GM18511 (cell line): ENCODE data around the gene TNKS2.
A peak's percentile ranks its signal among the peaks of the same experiment; 100 is the strongest.

ENCODE experiments used
- ATAC-seq: cut with Tn5 transposase; IDR thresholded peaks from one replicate; pipeline ENCODE4 v1.9.1; 2021; ENCODE audit warnings: mild to moderate bottlenecking, moderate library complexity; ENCODE audit not compliant: unreplicated experiment

TNKS2 gene

DNA sequence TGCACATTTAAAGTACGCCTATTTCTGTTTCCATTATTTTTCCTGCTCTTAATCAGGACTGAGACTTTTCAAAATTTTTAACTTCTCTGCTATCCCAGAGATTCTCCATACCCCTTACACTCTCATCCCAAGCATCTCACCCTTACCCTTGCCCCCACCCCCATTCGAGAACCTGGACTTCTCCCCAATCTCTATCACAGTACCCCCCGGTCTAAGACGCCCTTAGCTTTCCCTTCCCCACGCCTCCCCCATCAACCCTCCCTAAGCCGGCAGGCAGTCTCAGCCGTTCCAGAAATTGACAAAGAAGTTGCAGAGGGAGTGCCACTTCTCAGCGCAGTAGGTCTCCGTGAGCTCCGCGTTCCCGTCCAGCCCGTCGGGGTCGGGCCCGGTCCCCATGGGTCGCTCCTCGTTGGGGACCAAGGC, 109.7 kb downstream of the TNKS2 start:
- no peak for ATAC-seq

DNA sequence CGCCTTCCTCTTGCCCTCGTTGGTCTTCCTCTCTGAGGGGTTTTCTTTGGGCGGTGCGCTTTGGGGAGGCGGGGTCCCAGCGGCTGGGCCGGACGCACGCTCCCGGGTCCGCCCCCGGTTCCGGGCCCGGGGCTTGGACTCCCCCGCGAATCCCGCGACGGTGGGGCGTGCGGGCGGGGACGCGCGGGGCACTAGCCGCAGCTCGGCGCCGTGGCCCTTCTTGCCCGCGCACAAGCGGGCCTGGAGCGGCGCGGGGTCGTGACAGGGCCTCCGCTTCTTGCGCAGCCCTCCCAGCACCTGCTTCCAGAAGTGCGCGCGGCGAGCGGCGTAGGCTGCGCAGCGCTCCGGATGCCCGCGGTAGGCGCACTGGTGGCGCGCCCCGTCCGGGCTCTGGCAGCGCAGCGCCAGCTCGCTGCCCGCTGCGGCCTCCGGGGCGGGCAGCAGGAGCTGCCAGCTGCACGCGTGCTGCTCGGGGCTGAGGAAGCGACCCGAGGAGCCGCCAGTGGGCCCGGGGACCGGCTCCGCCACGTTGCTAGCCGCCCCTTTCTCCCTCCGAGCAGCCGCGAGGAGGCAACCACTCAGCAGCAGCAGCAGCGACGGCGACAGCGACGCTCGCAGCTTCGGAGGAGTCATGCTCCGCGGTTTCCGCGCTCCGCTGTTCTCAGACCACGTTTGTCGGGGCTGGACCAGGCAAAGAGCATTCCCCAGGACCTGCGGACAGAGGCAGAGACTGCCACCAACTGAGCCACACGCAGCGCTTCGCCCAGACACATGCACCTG, 110.3 kb downstream of the TNKS2 start:
- ATAC-seq = peak; percentile 89

DNA sequence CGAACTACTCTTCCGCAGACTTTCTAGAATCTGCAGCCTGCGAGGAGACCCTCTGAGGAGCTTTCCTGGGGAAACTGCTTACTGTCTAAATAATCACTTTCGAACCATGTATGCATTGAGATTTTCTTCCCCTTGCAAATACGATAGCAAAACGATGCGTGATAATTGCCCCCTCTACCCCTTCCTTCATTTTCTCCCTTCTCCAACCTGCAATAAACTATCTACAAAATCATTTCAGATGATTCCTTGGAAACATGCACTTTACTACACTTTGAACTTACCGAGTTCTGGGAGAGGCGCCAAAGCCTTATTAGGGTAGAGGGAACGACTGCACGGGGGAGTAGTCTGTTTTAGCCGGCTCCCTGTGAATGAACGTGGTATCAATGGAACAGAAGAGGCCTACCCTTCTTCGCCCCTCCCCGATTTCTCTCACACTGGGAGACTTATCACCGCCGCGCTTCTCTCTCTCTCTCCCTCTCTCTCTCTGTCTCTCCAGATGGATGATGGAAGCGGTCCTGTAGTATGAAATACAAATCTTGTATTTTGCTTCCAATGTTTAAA, 111.0 kb downstream of the TNKS2 start, which contains the start of gene FGFBP3:
TSS of gene FGFBP3 (minus strand) at position 370 of the 561 bp plus-strand sequence. CDS start 517 bp downstream, outside the sequence.
- peak; percentile 13 for ATAC-seq

DNA sequence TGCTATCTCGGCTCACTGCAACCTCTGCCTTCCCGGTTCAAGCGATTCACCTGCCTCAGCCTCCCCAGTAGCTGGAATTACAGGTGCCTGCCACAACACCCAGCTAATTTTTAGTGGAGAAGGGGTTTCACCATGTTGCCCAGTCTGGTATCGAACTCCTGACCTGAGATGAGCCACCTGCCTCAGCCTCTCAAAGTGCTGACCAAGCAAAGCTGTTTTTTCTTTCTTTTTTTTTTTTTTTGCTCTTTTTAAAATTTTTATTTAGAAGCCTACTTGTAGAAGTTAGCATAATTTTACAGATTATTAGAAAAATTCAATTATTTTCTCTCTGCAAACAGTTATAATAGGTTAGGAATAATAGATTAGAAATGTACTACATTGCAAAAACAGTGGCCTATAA, 112.2 kb downstream of the TNKS2 start:
- ATAC-seq = no peak
